ENCODE measurements around the gene RUSC2.

DNA sequence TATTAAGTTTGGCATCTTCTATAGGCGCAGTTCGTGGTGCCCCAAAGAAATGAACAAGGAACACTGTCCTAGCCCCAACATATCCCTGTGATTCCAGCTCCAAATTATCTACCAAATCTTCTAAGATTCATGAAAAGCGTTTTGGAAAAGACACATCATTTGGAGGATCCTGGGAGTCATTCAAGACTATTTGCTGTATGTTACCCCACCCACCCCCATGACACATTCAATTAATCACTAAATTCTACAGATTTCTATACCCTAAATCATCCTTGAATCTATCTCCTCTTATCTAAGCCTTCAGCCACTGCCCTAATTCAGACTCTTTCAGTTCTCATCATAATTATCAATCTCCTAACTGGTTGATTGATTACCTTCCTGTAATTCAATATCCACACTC lies 5.5 kb upstream of the RUSC2 start:
- TF ChIP-seq, protein P1, sequence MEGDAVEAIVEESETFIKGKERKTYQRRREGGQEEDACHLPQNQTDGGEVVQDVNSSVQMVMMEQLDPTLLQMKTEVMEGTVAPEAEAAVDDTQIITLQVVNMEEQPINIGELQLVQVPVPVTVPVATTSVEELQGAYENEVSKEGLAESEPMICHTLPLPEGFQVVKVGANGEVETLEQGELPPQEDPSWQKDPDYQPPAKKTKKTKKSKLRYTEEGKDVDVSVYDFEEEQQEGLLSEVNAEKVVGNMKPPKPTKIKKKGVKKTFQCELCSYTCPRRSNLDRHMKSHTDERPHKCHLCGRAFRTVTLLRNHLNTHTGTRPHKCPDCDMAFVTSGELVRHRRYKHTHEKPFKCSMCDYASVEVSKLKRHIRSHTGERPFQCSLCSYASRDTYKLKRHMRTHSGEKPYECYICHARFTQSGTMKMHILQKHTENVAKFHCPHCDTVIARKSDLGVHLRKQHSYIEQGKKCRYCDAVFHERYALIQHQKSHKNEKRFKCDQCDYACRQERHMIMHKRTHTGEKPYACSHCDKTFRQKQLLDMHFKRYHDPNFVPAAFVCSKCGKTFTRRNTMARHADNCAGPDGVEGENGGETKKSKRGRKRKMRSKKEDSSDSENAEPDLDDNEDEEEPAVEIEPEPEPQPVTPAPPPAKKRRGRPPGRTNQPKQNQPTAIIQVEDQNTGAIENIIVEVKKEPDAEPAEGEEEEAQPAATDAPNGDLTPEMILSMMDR (conservative IDR thresholded peaks at IDR 0.05; ENCODE audit: low read depth, low read length): no peak
- TF ChIP-seq EZH2 (IDR thresholded peaks at IDR 0.05; ENCODE audit: borderline replicate concordance, low read depth, low read length, poor library complexity, severe bottlenecking): no peak
